GM19193 (cell line): Measurements from ENCODE around the gene RPS28.

Experiments used
- POLR2A ChIP-seq: IDR thresholded peaks from 4 replicates; pipeline ENCODE4 v1.6.1; 2011; ENCODE audit not compliant: insufficient read depth, insufficient read length; ENCODE audit errors: extremely low read depth

RPS28 gene

GRCh38 chr19:8361921-8362793, 40.9 kb downstream of the RPS28 start:
- TF ChIP-seq POLR2A: no peak

DNA sequence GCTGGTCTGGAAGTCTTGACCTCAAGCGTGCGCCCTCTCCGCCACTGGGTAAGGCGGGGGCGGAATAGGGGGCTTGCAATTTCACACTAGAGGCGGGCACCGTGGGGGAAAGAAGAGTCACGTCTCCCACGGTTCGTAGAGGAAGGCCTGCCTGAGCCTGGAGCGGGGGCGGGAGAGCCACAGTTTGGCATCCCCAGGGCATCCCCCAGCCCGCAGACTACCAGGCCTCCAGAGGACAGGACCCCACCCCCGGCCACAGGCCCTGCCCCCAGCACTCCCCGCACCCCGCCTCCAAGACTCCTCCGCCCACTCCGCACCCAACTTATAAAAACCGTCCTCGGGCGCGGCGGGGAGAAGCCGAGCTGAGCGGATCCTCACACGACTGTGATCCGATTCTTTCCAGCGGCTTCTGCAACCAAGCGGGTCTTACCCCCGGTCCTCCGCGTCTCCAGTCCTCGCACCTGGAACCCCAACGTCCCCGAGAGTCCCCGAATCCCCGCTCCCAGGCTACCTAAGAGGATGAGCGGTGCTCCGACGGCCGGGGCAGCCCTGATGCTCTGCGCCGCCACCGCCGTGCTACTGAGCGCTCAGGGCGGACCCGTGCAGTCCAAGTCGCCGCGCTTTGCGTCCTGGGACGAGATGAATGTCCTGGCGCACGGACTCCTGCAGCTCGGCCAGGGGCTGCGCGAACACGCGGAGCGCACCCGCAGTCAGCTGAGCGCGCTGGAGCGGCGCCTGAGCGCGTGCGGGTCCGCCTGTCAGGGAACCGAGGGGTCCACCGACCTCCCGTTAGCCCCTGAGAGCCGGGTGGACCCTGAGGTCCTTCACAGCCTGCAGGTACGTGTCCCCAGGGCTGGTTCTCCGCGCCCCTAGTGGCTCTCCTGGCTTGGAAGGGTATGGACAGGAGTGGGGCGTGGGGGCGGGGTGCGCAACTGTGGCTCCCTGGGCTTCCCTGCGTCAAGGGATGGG, 42.8 kb downstream of the RPS28 start, which contains the start of gene ANGPTL4:
Gene ANGPTL4, plus strand, starts transcription at position 353 of the 969 bp plus-strand sequence. Its CDS starts 167 bp downstream, at position 520.
- TF ChIP-seq POLR2A: no peak

GRCh38 chr19:8366121-8366581, 44.9 kb downstream of the RPS28 start:
- TF ChIP-seq POLR2A: no peak

DNA sequence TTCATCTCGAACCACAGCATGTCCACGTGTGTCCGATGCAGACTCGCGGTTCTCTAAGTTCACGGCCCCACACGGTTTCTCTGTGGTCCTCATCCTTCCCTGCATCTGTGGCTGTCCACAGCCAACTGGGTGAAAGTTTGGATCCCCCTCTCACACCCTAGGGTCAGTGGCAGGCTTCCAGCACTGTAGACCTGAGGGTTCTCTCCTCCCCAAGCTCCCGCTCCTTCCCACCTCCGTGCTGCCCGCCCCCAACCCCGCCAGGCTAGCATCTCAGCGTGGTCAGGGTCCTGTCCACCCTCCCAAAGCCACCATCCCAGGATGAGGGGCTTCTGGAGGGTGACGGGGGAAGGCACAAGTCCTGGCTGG, 45.6 kb downstream of the RPS28 start:
- TF ChIP-seq POLR2A: no peak

GRCh38 chr19:8367327-8368001, 46.2 kb downstream of the RPS28 start:
- TF ChIP-seq POLR2A: no peak

- TF ChIP-seq POLR2A: no peak
These were observed 49.1 kb downstream of the RPS28 start for GRCh38 chr19:8370176-8371010.

GRCh38 chr19:8371011-8371804, 49.9 kb downstream of the RPS28 start:
- no peak for TF ChIP-seq POLR2A
